ENCODE results near the gene TTLL3. TPM values are rescaled to one million over a fixed set of nuclear protein-coding genes. Genes with fewer than 3 reads are reported as not detected.
"Not testable (repeated sequence)": the region's sequence is repeated elsewhere in the genome, so short reads cannot be mapped to it uniquely, and the experiment has no call there.

TTLL3 gene
- total and polyA plus RNA-seq, 7 experiments from 2014 or later, result 2.5 to 106 (median 66.0) TPM

DNA sequence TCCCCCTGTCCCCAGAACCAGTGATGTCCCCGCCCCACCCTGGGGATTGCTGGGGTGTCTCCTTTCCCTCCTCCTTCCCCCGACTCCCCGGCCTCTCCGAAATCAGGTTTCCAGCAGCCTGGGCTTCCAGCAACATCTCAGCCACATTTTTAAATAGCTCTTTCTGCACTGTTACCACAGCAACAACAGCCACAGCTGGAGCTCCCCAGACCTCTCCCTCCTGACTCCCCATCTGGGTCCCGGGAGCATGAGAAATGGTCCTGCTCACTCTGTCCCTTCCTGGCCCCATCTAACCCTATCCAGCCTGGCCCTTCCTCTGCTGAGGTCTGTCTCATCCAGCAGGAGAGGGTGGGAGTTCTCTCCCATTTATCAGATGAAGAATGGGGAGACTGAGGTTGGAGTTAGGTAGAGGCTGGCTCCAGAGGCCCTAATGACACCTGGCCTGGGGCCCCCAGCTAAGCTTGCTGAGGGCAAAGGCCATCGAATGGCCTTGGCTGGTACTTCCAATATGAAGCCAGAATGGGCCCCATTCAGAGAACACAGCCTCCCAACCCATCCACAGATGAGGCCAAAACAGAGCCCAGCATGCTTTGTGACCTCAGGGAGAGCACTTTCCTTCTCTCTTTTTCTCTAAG, 41.8 kb upstream of the TTLL3 start:
- DNase-seq (no peak), ATAC-seq (no peak)
- Mint-ChIP-seq H3K4me3 (peak overlapping the region in 2 of 10 donors; percentile 67 to 85), H3K36me3 (peaks cover 0 to 14% (median 0%) of the 10 kb centered on the region in 5 donors), H3K4me1 (peaks cover 13 to 45% (median 24%) of the 10 kb centered on the region in 7 donors), H3K9me3 (no peaks in the 10 kb centered on the region), H3K27me3 (peaks cover 0 to 3% (median 0%) of the 10 kb centered on the region in 5 donors), H3K27ac (peak overlapping the region in 3 of 9 donors; percentile 36 to 87 (median 54))
- Histone ChIP-seq H3K36me3 (ENCODE audit: control insufficient read depth in 2 of 3, insufficient read depth in 3 of 3, low read length in 3 of 3) (no peaks in the 10 kb centered on the region), H3K4me1 (ENCODE audit: control insufficient read depth in 2 of 2, insufficient read depth in 2 of 2, low read length in 2 of 2) (peaks cover 8 to 13% of the 10 kb centered on the region in 2 donors), H3K9me3 (ENCODE audit: control insufficient read depth in 2 of 3, low read length in 3 of 3) (no peaks in the 10 kb centered on the region), H3K27me3 (ENCODE audit: control insufficient read depth in 2 of 2, insufficient read depth in 2 of 2, low read length in 2 of 2) (no peaks in the 10 kb centered on the region), H3K4me3 (ENCODE audit: low read length) (no peak overlapping the region), H3K27ac (ENCODE audit: low read depth, low read length) (no peak overlapping the region)
- intact Hi-C loops (cut with micrococcal nuclease), result no loop called here
- CTCF ChIA-PET, result no interaction called here
- POLR2A ChIA-PET, result interaction anchor here (2.0 kb wide), 1 partner anchor 25 kb away, joined by 7 read pairs; the partner anchor contains the start of genes ARPC4 and TADA3

DNA sequence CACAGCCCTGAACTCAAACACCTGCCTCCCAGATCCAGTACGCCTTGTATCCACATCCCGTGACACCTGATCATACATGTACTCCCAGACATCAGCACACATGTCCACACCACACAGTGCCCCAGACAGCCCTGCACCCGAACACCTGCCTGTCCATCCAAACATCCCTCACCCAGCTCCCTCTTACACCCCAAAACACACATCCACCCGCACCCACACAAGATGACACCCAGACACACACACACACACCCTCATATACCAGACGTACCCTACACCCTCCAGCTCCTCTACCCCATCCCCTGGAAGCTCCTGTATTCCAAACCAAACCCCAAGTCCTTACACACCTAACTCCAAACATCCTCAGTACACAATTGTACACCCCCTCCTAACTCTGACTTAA, 41.0 kb upstream of the TTLL3 start:
- Histone ChIP-seq H3K9me3 (ENCODE audit: control insufficient read depth in 2 of 3, low read length in 3 of 3) (no peaks in the 10 kb centered on the region), H3K27ac (ENCODE audit: low read depth, low read length) (no peak overlapping the region), H3K4me3 (ENCODE audit: low read length) (no peak overlapping the region), H3K27me3 (ENCODE audit: control insufficient read depth in 2 of 2, insufficient read depth in 2 of 2, low read length in 2 of 2) (no peaks in the 10 kb centered on the region), H3K4me1 (ENCODE audit: control insufficient read depth in 2 of 2, insufficient read depth in 2 of 2, low read length in 2 of 2) (peaks cover 8 to 13% of the 10 kb centered on the region in 2 donors), H3K36me3 (ENCODE audit: control insufficient read depth in 2 of 3, insufficient read depth in 3 of 3, low read length in 3 of 3) (no peaks in the 10 kb centered on the region)
- Mint-ChIP-seq H3K4me1 (peaks cover 13 to 45% (median 24%) of the 10 kb centered on the region in 7 donors), H3K9me3 (no peaks in the 10 kb centered on the region), H3K27ac (peak overlapping the region; percentile 24 to 87 (median 57)), H3K36me3 (peaks cover 0 to 14% (median 0%) of the 10 kb centered on the region in 5 donors), H3K27me3 (peaks cover 0 to 3% (median 0%) of the 10 kb centered on the region in 5 donors), H3K4me3 (peak overlapping the region; percentile 12 to 85 (median 68))
- DNase-seq (no peak), ATAC-seq (no peak)
- POLR2A ChIA-PET, result interaction anchor here (0.7 to 2.0 kb wide), 5 partner anchors 12 to 26 kb away, joined by 3 to 7 read pairs (median 3); partner anchors contain the start of genes ARPC4 and TADA3
- CTCF ChIA-PET, result no interaction called here
- intact Hi-C loops (cut with micrococcal nuclease), result loop anchor here (1.0 kb wide), 3 partner anchors 10 to 23 kb away; partner anchors contain the start of gene TADA3 (in 1 of the 2)

DNA sequence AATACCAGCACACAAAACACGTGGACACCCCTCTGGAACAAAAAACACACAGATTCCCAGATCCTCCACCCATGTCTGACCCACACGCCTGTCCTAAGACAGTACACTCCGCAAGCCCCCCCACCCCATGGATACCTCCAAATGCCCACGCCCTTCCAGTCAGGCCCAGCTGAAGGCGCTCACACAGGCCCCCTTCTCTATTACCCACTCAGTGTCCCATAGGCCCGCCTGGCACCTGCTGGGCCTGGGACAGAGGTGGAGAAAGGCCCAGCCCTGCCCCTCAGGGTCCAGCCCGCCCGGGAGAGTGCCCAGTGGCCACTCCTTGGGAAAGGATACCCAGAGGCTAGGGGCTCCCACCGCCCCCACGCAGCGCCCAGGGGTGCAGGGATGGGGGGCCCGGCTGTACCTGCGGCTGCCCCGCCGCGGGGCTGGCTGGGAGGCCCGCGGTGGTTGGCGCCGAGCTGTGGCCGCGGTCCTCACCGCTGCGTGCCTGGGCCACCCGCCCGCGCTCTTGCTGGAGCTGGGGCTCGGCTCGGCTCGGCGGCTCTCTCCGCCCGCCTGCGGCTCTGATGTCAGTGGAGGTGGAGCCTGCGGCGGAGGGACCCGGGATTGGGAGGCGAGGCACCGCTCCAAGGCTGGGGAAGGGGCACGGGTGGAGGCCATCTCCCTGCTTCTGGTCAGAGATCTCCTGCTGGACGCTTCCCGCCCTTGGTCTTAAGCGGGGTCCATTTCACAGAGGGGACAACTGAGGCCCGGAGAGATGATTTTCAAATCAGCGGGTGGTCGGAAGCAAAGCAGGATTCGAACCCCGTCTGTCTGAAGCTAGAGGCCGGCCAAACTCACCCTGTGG, 40.4 kb upstream of the TTLL3 start, which contains the start of gene CAMK1:
TSS of gene CAMK1 (minus strand) at position 522 of the 850 bp plus-strand sequence. CDS start 2,198 bp downstream, outside the sequence.
- Histone ChIP-seq H3K27me3 (ENCODE audit: control insufficient read depth in 2 of 2, insufficient read depth in 2 of 2, low read length in 2 of 2) (no peaks in the 10 kb centered on the region), H3K27ac (ENCODE audit: low read depth, low read length) (peak within 1 kb of the TSS; percentile 43), H3K36me3 (ENCODE audit: control insufficient read depth in 2 of 3, insufficient read depth in 3 of 3, low read length in 3 of 3) (no peaks in the 10 kb centered on the region), H3K4me3 (ENCODE audit: low read length) (peak within 1 kb of the TSS; percentile 49), H3K9me3 (ENCODE audit: control insufficient read depth in 2 of 3, low read length in 3 of 3) (no peaks in the 10 kb centered on the region), H3K4me1 (ENCODE audit: control insufficient read depth in 2 of 2, insufficient read depth in 2 of 2, low read length in 2 of 2) (peaks cover 8 to 13% of the 10 kb centered on the region in 2 donors)
- DNase-seq (peak in 8 of 9 donors; percentile 31 to 82 (median 49)), ATAC-seq (peak; percentile 90)
- Mint-ChIP-seq H3K4me1 (peaks cover 13 to 45% (median 24%) of the 10 kb centered on the region in 7 donors), H3K27ac (peak within 1 kb of the TSS; percentile 24 to 87 (median 57)), H3K36me3 (peaks cover 0 to 14% (median 0%) of the 10 kb centered on the region in 5 donors), H3K27me3 (peaks cover 0 to 3% (median 0%) of the 10 kb centered on the region in 5 donors), H3K4me3 (peak within 1 kb of the TSS; percentile 34 to 87 (median 68)), H3K9me3 (no peaks in the 10 kb centered on the region)
- POLR2A ChIA-PET, result interaction anchor here (0.7 to 2.0 kb wide), 8 partner anchors 11 to 164 kb away, joined by 3 to 7 read pairs (median 3); partner anchors contain the start of genes ARPC4, CRELD1, MTMR14 and TADA3
- CTCF ChIA-PET, result interaction anchor here (0.5 kb wide), 1 partner anchor 284 kb away, joined by 4 read pairs; no protein-coding TSS in a partner anchor
- intact Hi-C loops (cut with micrococcal nuclease), result loop anchor here (1.0 kb wide), 4 partner anchors 10 to 38 kb away; partner anchors contain the start of genes BRPF1 (in 1 of the 2) and TADA3 (in 1 of the 2)

DNA sequence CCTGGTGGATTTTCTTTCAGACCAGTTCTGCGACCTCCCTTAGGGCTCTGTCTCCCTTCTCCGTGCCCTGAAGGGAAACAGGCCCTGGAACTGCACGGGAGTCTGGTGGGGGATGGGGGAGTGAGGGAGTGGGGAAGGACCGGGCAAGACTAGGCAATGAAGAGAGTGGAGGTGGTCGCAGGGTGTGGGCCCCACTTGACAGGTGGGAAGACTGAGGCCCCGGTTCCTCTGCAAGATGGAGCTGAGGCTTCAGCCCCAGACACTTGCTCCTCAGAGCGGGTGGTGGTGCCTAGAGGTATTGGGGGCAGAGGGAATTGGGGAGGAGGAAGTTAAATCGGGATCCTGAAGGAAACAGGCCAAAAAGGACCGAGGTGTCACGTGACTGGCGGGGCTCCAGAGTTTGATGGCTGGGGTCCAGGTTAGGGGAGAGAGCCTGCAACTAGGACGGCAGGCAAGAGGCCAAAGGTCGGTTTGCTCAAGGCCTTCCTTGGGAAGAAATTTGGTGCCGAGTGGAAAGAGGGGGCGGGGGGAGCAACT, 39.7 kb upstream of the TTLL3 start:
- peaks cover 13 to 45% (median 25%) of the 10 kb centered on the region in 7 donors for H3K4me1 Mint-ChIP-seq
- Histone ChIP-seq H3K4me1 (ENCODE audit: control insufficient read depth in 2 of 2, insufficient read depth in 2 of 2, low read length in 2 of 2) (peaks cover 8 to 13% of the 10 kb centered on the region in 2 donors), H3K4me3 (ENCODE audit: low read length) (peak overlapping the region; percentile 49), H3K27me3 (ENCODE audit: control insufficient read depth in 2 of 2, insufficient read depth in 2 of 2, low read length in 2 of 2) (no peaks in the 10 kb centered on the region), H3K36me3 (ENCODE audit: control insufficient read depth in 2 of 3, insufficient read depth in 3 of 3, low read length in 3 of 3) (no peaks in the 10 kb centered on the region), H3K27ac (ENCODE audit: low read depth, low read length) (no peak overlapping the region), H3K9me3 (ENCODE audit: control insufficient read depth in 2 of 3, low read length in 3 of 3) (no peaks in the 10 kb centered on the region)
- no peaks in the 10 kb centered on the region for H3K9me3 Mint-ChIP-seq
- H3K4me3 Mint-ChIP-seq, result peak overlapping the region; percentile 23 to 87 (median 65)
- ATAC-seq (no peak), DNase-seq (no peak)
- H3K36me3 Mint-ChIP-seq, result peaks cover 0 to 11% (median 0%) of the 10 kb centered on the region in 5 donors
- intact Hi-C loops (cut with micrococcal nuclease), result loop anchor here in 1 of 2 donors (1.0 kb wide), 1 partner anchor 39 kb away; the partner anchor contains the start of gene BRPF1
- peaks cover 0 to 3% (median 0%) of the 10 kb centered on the region in 5 donors for H3K27me3 Mint-ChIP-seq
- ChIA-PET CTCF (interaction anchor here (0.5 kb wide), 1 partner anchor 283 kb away, joined by 4 read pairs; no protein-coding TSS in a partner anchor), POLR2A (interaction anchor here (0.5 to 2.0 kb wide), 6 partner anchors 10 to 163 kb away, joined by 3 to 7 read pairs (median 3); partner anchors contain the start of genes ARPC4, CRELD1, MTMR14 and TADA3)
- H3K27ac Mint-ChIP-seq, result peak overlapping the region in 4 of 9 donors; percentile 37 to 78 (median 46)

DNA sequence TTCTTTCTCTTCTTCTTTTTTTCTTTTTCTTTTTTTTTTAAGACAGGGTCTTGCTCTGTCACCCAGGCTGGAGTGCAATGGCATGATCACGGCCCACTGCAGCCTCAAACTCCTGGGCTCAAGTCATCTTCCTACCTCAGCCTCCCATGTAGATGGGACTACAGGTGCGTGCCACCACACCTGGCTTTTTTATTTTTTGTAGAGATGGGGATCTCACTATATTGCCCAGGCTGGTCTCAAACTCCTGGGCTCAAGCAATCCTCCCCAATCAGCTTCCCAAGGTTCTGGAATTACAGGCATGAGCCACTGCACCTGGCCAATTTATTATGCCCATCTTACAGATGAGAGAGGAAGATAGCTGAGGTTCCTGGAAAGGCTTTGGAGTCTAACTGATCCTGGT, 39.1 kb upstream of the TTLL3 start:
- DNase-seq; H3K27me3 Mint-ChIP-seq; H3K27me3 ChIP-seq (ENCODE audit: control insufficient read depth in 2 of 2, insufficient read depth in 2 of 2, low read length in 2 of 2); ATAC-seq; H3K27ac ChIP-seq (ENCODE audit: low read depth, low read length); H3K9me3 Mint-ChIP-seq; H3K4me3 ChIP-seq (ENCODE audit: low read length); H3K9me3 ChIP-seq (ENCODE audit: control insufficient read depth in 2 of 3, low read length in 3 of 3); intact Hi-C loops (cut with micrococcal nuclease); H3K36me3 ChIP-seq (ENCODE audit: control insufficient read depth in 2 of 3, insufficient read depth in 3 of 3, low read length in 3 of 3); CTCF ChIA-PET: not testable (repeated sequence)
- POLR2A ChIA-PET, result interaction anchor here (0.5 to 1.3 kb wide), 4 partner anchors 20 to 225 kb away, joined by 3 read pairs; no protein-coding TSS in a partner anchor
- Mint-ChIP-seq H3K27ac (peak overlapping the region in 6 of 9 donors; percentile 33 to 78 (median 46)), H3K36me3 (peaks cover 0 to 11% (median 0%) of the 10 kb centered on the region in 5 donors), H3K4me1 (peaks cover 13 to 46% (median 26%) of the 10 kb centered on the region in 7 donors), H3K4me3 (peak overlapping the region in 9 of 10 donors; percentile 19 to 87 (median 66))
- H3K4me1 ChIP-seq (ENCODE audit: control insufficient read depth in 2 of 2, insufficient read depth in 2 of 2, low read length in 2 of 2), result peaks cover 8 to 13% of the 10 kb centered on the region in 2 donors

All from naive thymus-derived CD4-positive, alpha-beta T cell (primary cell).